ENCODE data around the gene DHRS7C. TPM values are rescaled to one million over a fixed set of nuclear protein-coding genes. Genes with fewer than 3 reads are reported as not detected.

The DHRS7C gene
- polyA plus RNA-seq, 4 donors: not detected

DNA sequence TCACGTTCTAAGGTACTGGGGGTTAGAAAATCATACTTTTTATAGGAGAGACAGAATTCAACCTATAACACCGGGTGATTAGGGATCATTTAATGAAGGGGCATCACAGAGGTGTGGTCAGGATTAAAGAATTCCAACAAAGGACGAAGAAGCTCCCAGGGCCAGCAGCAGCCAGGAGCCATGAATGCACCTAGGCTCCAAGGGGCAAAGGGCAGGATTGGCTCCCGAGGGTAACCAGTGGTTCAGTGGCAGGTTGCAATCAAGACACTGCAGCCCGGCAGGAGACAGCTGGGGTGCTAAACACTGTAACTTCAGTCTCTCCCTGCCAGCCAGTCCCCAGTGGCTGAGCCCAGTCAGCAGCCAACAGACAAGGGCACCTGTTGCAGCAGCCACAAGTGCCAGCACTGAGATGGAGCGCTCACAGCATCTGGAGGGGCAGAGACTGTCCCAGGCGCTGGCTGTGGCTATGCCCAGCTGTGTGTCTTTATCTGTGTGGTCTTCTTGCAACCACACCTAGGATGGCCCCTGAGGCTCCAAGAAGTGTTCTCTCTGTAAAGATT, 23.9 kb downstream of the DHRS7C start:
- DNase-seq (ENCODE audit: low read depth in 4 of 4, low spot score in 3 of 4): no peak

DNA sequence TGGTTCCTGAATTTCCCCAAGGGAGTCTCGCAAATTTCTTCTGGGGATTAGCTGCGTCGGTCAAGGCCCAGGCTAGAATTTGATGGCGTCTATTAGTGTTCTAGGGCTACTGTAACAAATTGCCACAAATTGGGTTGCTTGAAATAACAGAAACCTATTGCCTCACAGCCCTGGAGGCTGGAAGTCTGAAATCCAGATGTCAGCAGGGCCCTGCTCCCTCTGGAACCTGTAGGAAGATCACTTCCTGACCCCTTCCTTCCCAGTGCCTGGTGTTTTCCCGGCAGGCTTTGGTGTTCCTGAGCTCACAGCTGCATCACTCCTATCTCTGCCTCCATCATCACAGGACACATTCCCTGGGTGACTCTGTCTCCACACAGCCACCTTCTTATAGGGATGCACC, 24.4 kb downstream of the DHRS7C start:
- no peak for DNase-seq (ENCODE audit: low read depth in 4 of 4, low spot score in 3 of 4)

DNA sequence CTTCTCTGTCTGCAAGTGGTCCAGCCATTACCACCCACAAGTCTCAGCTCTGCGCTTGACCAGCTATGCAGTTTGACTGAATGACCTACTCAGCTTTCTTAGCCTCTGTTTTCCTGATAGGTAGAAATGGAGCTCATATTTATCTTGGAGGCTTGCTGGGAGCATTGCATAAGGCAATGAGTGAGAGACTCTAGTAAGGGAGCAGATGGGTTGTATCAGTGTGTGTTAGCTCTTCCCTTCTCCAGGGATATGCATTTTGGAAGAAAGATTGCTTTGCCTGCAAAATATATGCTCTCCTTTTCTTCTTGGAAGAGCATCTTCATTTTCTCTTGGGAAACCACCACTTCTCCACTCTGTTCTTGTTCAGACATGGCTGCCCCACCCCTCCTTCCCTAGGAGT, 26.1 kb downstream of the DHRS7C start:
- DNase-seq (ENCODE audit: low read depth in 4 of 4, low spot score in 3 of 4): no peak

DNA sequence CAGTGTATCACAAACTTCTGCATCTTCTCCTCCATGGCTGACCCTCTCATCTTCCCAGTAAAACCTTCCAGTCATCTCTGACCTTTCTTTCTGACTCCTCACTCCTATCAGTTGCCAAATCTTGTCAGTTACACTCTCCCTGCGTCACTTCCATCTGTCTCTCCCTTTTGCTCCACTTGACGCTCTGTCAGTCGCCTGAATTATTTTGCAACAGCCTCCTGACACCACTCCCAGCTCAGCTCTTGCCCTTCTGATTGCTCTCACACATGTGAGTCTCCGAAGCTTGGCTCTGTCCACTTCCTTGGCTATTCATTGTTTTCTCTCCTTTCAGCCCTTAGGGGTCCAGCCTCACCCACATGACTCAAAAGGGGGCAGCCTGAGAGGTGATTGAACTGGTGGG, 27.7 kb downstream of the DHRS7C start:
- no peak for DNase-seq (ENCODE audit: low read depth in 4 of 4, low spot score in 3 of 4)

DNA sequence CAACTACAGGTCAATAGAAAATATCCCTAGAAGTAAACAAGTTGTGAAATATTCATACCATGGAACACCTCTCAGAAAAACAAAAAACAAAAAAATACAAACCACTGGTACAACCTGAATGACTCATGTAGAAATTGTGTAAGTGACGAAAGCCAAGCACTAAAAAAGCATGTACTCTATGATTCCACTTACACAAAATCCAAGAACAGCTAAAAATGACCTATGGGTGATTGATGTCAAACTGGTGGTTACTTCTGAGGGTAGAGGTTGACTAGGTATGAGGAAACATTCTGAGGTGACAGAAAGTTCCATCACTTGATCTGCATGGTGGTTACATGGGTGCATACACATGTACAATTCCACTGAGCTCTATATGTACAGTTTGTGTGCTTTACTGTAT, 31.1 kb downstream of the DHRS7C start:
- no peak for DNase-seq (ENCODE audit: low read depth in 4 of 4, low spot score in 3 of 4)

DNA sequence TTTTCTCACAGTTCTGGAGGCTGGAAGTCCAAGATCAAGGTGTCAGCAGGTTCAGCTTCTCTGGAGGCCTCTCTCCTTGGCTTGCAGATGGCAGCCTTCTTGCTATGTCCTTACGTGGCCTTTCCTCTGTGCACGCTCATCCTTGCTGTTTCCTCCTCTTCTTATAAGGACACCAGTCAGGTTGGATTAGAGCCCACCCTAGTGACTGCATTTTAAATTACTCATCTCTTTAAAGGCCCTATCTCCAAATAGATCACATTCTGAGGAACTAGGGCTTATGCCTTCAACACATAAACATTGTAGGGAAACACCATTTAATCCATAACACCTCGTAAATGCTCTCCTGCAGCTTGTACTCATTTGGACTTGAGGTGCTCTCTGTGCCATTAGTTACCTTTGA, 36.3 kb downstream of the DHRS7C start:
- DNase-seq (ENCODE audit: low read depth in 4 of 4, low spot score in 3 of 4): no peak

DNA sequence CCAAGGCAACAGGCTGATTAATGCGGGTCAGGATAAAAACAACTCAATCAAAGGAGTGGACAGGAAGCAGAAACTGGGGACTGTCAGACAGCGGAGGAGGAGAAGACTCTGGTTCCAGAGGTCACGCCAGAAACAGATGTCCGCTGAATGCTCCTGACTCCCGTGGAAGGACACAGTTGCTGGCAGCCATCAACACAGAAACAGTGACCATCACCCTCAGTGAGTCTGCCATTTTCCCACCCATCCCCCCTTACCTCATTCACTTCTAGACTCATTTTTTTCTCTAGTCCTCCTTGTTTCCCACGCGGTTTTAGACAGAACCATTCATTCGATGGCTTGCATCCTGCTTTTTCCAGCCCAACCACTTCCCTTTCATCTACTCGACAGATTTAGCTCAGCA, 40.9 kb downstream of the DHRS7C start:
- DNase-seq (ENCODE audit: low read depth in 4 of 4, low spot score in 3 of 4): no peak

DNA sequence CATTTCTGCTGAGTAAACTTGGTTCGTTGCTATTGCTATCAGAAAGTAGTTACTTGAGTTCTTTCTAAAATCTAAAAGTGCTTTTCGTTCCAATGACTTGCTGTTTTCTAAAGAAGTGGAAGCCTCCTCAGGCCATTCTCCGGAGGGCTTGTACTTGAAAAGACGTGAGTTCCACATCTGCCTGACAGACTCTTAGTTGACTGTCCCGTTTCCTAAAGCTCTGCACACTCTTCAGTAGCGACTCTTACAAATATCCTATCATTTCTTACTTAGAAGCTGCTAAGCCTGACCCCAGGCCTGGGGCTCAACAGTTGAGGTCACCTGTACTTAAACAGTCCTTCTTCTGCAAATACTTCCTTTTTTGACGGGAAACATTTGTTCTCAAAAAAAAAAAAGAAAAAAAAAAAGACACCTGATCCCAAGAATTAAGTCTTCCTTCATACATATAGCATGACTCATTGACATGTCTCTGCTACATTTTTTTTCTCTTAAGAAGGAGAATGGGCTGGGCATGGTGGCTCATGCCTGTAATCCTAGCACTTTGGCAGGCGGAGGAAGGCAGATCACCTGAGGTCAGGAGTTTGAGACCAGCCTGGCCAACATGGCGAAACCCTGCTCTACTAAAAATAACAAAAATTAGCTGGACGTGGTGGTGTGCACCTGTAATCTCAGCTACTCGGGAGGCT, 61.5 kb downstream of the DHRS7C start:
- no peak for DNase-seq (ENCODE audit: low read depth in 4 of 4, low spot score in 3 of 4)

DNA sequence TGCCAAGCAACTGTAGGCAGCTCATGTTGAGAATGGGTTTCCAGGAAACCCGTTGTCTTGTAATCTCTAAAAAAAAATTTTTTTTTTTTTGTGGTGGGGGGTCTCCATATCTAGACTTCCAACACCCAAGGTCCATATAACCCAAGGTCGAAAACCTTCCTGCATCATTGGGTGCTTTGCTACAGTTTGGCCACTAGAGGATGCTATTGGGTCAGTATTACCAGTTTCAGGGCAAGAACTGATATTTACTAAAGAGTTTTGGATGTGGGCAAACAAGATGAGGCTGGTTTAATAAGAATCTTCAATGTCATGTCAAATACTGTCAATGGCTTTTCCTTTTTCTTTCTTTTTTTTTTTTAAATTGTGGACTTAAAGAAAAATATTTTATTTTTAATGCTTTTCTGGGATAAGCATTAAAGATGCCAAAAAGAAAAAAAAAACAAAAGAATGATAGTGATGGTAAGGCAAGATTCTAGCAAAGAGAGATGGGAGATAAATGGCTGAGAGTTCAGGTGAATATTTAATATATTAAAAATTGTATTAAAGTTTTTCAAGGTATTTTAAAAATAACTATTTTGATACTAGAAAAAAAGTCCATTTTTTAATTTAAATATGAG, 62.2 kb downstream of the DHRS7C start:
- peak in 2 of 4 donors; percentile 34 to 49 for DNase-seq (ENCODE audit: low read depth in 4 of 4, low spot score in 3 of 4)

DNA sequence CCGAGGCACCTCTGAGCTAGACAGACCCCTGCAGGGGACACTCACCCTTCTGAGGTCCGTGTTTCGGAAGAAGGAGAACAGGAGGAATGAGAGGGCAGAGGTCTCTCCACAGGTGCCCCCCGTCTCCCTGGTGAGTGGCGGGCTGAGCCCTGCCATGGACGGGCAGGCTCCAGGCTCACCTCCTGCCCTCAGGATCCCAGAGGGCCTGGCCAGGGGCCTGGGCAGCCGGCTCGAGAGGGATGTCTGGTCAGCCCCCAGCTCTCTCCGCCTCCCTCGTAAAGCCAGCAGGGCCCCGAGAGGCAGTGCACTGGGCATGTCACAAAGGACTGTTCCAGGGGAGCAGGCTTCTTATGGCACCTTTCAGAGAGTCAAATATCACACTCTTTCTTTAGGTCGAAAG, 62.8 kb downstream of the DHRS7C start:
- DNase-seq (ENCODE audit: low read depth in 4 of 4, low spot score in 3 of 4): no peak

DNA sequence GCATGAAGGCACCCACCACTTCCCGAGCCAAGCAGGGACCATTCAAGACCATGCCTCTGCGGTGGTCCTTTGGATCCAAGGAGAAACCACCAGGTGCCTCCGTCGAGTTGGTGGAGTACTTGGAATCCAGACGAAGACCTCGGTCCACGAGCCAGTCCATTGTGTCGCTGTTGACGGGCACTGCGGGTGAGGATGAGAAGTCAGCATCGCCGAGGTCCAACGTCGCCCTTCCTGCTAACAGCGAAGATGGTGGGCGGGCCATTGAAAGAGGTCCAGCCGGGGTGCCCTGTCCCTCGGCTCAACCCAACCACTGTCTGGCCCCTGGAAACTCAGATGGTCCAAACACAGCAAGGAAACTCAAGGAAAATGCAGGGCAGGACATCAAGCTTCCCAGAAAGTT, 63.4 kb downstream of the DHRS7C start:
- no peak for DNase-seq (ENCODE audit: low read depth in 4 of 4, low spot score in 3 of 4)

DNA sequence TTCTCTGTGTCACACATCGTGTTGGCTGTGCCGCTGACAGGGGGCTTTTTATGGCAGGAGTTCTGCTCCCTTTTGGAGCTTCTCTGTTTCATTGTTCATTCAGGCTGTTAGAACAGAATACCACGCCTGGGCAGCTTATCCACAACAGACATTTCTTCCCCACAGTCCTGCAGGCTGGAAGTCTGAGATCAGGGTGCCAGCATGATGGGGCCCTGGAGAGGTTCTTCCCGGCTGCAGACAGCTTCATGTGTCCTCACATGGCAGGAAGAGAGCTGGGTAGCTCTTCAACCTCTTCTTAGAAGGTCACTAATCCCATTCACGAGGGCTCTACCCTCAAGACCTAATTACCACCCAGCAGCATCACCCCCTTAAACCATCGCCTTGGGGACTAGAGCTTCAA, 65.1 kb downstream of the DHRS7C start:
- no peak for DNase-seq (ENCODE audit: low read depth in 4 of 4, low spot score in 3 of 4)

DNA sequence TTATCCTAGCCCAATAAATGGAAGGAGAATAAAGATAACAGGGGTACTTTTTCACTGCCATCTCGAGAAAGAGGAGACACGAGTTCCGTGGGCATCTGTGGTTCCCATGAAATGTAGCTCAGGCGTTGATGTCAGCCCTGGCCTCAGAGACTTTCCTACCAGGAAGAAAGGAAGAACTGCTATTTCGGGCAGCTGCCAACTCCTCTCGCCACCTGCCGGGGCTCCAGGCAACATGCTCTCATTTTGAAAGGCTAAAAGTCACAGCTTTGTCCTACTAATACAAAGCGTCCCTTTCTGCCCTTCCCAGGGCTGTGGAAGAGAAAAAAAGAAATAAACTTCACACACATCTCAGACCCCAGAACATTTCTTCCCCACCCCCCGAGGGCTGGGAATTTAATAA, 65.8 kb downstream of the DHRS7C start:
- DNase-seq (ENCODE audit: low read depth in 4 of 4, low spot score in 3 of 4): no peak

Other genes with a start within 250 kb of the DHRS7C start
- gene STX8, start 215.8 kb downstream of the DHRS7C start, polyA plus RNA-seq (ENCODE audit: insufficient read length in 4 of 4): 10 to 100 TPM; 64.2 to 66.9 (median 64.6) TPM
- 1 to 10 TPM; 2.2 to 3.5 (median 2.8) TPM for gene CFAP52, start 214.9 kb downstream of the DHRS7C start, polyA plus RNA-seq (ENCODE audit: insufficient read length in 4 of 4)
- gene USP43, start 146.1 kb downstream of the DHRS7C start, polyA plus RNA-seq (ENCODE audit: insufficient read length in 4 of 4): 1 to 10 TPM; 7.0 to 8.1 (median 7.2) TPM
- gene GSG1L2, start 30.5 kb upstream of the DHRS7C start, polyA plus RNA-seq (ENCODE audit: insufficient read length in 4 of 4): not detected
- gene GLP2R, start 34.3 kb upstream of the DHRS7C start, polyA plus RNA-seq (ENCODE audit: insufficient read length in 4 of 4): under 1 TPM in 3 of 4 donors, not detected in 1; 0.04 to 0.09 (median 0.06) TPM
- gene RCVRN, start 113.7 kb upstream of the DHRS7C start, polyA plus RNA-seq (ENCODE audit: insufficient read length in 4 of 4): under 1 TPM in 3 of 4 donors, not detected in 1; 0.17 to 0.32 (median 0.29) TPM